ENCODE measurements around the gene TRRAP.

DNA sequence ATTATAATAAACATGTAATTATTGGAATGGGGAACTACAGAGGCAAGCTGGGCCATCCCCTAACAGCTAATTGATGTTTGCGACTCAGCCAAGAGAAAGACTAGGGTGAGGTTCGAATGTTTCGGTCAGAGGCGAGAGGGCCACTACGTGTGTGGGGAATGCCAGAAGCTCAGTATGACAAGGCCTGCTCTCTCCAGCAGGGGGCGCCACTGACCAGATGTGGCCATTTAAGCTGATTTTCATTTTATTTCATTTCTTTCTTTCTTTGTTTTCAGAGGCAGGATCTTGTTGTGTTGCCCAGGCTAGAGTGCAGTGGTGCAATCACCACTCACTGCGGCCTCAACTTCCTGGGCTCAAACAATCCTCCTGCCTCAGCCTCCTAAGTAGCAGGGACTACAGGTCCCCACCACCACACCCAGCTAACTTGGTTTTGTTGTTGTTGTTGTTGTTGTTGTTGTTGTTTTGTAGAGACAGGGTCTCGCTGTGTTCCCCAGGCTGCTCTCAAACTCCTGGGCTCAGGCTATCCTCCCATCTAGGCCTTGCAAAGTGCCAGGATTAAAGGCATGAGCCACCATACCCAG lies 46.6 kb upstream of the TRRAP start:
- no peak for TF ChIP-seq CTCF (IDR thresholded peaks at IDR 0.05)
- no peak for TF ChIP-seq POLR2A (IDR thresholded peaks at IDR 0.05)
